OCI-LY7 (cell line): Measurements from ENCODE around the gene SRSF7. TPM values are rescaled to one million over a fixed set of nuclear protein-coding genes. Genes with fewer than 3 reads are reported as not detected.
A peak's percentile ranks its signal among the peaks of the same experiment; 100 is the strongest.

Experiments used
- Bru-seq: library from RNA; stranded (reverse); fragments of 400-500 nt; gene quantifications from one replicate; lab custom pipeline; 2021; lab: Mats Ljungman, UMichigan
- BruChase-seq, 2 experiments: library from RNA; stranded (reverse); fragments of 400-500 nt; gene quantifications; one replicate each; lab custom pipeline; 2021; lab: Mats Ljungman, UMichigan
- BruUV-seq: library from RNA; stranded (reverse); fragments of 400-500 nt; replicated peaks from 2 replicates; lab custom pipeline; 2021; lab: Mats Ljungman, UMichigan
- CTCF ChIA-PET: fragments of 300-600 bp; sonication (Branson Sonifier 250); formaldehyde crosslinking; loops from one replicate; lab custom pipeline; 2022; ENCODE audit warnings: antibody characterized with exemption; ENCODE audit not compliant: unreplicated experiment; lab: Charles Lee
- POLR2A ChIA-PET: fragments of 300-600 bp; sonication (Branson Sonifier 250); formaldehyde crosslinking; loops from one replicate; lab custom pipeline; 2022; ENCODE audit warnings: antibody characterized with exemption; lab: Charles Lee
- DNase-seq: peaks from one replicate; pipeline ENCODE4 v3.0.0-alpha.2; 2015; ENCODE audit warnings: low spot score
- H2AFZ ChIP-seq: fragments of 200-600 bp; sonication (generic), shearing (Covaris generic); 2 replicates; pipeline ENCODE4 v1.6.1; 2014; ENCODE audit warnings: mild to moderate bottlenecking, antibody characterized with exemption, low read length, moderate library complexity
- H3K27ac ChIP-seq: fragments of 200-600 bp; sonication (generic); 2 replicates; pipeline ENCODE4 v1.5.1; 2014; ENCODE audit warnings: mixed run types, low read depth, mild to moderate bottlenecking, moderate library complexity, low read length, inconsistent platforms; ENCODE audit not compliant: poor library complexity, severe bottlenecking
- H3K36me3 ChIP-seq: fragments of 200-600 bp; sonication (generic); 2 replicates; pipeline ENCODE4 v1.6.1; 2014; ENCODE audit warnings: mild to moderate bottlenecking, antibody characterized with exemption, low read length, moderate library complexity, mixed read lengths; ENCODE audit not compliant: insufficient read depth
- H3K4me1 ChIP-seq: fragments of 200-600 bp; sonication (generic); 2 replicates; pipeline ENCODE4 v1.5.1; 2014; ENCODE audit warnings: mild to moderate bottlenecking, low read length; ENCODE audit not compliant: insufficient read depth, poor library complexity, severe bottlenecking
- H3K4me2 ChIP-seq: fragments of 200-600 bp; sonication (generic); 2 replicates; pipeline ENCODE4 v1.6.1; 2014; ENCODE audit warnings: mild to moderate bottlenecking, low read length
- H3K4me3 ChIP-seq: fragments of 200-600 bp; sonication (generic); 2 replicates; pipeline ENCODE4 v1.5.1; 2014; ENCODE audit warnings: mild to moderate bottlenecking, low read depth, low read length; ENCODE audit not compliant: poor library complexity, severe bottlenecking
- H3K79me2 ChIP-seq: fragments of 200-600 bp; sonication (generic); 2 replicates; pipeline ENCODE4 v1.6.1; 2016; ENCODE audit warnings: low read depth, mild to moderate bottlenecking, low read length, moderate library complexity, mixed read lengths; ENCODE audit not compliant: insufficient read depth
- H3K9me2 ChIP-seq: fragments of 200-600 bp; sonication (generic); 2 replicates; pipeline ENCODE4 v1.6.1; 2016; ENCODE audit warnings: mild to moderate bottlenecking, low read length, mixed read lengths; ENCODE audit not compliant: insufficient read depth
- H3K9me3 ChIP-seq: fragments of 200-600 bp; sonication (generic); 2 replicates; pipeline ENCODE4 v1.6.1; 2014; ENCODE audit warnings: mild to moderate bottlenecking, mixed run types, low read length, mixed read lengths
- H4K20me1 ChIP-seq: fragments of 200-600 bp; sonication (generic); 2 replicates; pipeline ENCODE4 v1.6.1; 2014; ENCODE audit warnings: mild to moderate bottlenecking, antibody characterized with exemption, low read length, moderate library complexity, mixed read lengths; ENCODE audit not compliant: insufficient read depth
- CTCF ChIP-seq: fragments of 200-600 bp; sonication (generic); conservative IDR thresholded peaks from 2 replicates; pipeline ENCODE4 v1.5.1; 2014; ENCODE audit warnings: mild to moderate bottlenecking, antibody characterized with exemption, low read length, moderate library complexity, mixed read lengths
- EZH2phosphoT487 ChIP-seq: fragments of 200-600 bp; sonication (generic); IDR thresholded peaks from 2 replicates; pipeline ENCODE4 v1.6.1; 2018; ENCODE audit warnings: low read depth, borderline replicate concordance, mild to moderate bottlenecking, mixed run types, antibody characterized with exemption, low read length, moderate library complexity, mixed read lengths
- intact Hi-C: fragments of 100-400 bp; cut with micrococcal nuclease; formaldehyde crosslinking; loops from one replicate; pipeline ENCODE4 v1.10.0; 2022; ENCODE audit not compliant: unreplicated experiment
- long read RNA-seq: library from polyadenylated mRNA; stranded (forward); transcript quantifications from one replicate; pipeline ENCODE4 v2.0.0, GENCODE V29; 2022
- total RNA-seq, 2 experiments: library from RNA; depleted of rRNA in 1 of 2; stranded (reverse); fragments of >200 nt in 1 of 2; shearing (Covaris generic) in 1 of 2; gene quantifications; 2 replicates each; pipeline ENCODE4 v1.2.3, GENCODE V29; 2014 to 2022

The SRSF7 gene
- total RNA-seq (2014; rRNA removed; shearing (Covaris generic)) (316 and 337 TPM in 2 replicates), total RNA-seq (2022) (278 and 320 TPM in 2 replicates), Bru-seq, nascent RNA (percentile 99 among the genes with signal in this experiment), BruChase-seq, experiment 1, labeled RNA remaining after a 6-hour chase (percentile 94 among the genes with signal in this experiment), BruChase-seq, experiment 2, labeled RNA remaining after a 2-hour chase (percentile 98 among the genes with signal in this experiment)
- long read RNA-seq, transcript SRSF7-208 (7 exons, 1,903 nt), result minor isoform, 36 of 271 reads
- long read RNA-seq, transcript SRSF7-209 (7 exons, 2,453 nt), result minor isoform, 39 of 271 reads
- long read RNA-seq, transcript SRSF7-201 (8 exons, 2,489 nt), result major isoform, 124 of 271 reads
- long read RNA-seq, partial matches to known transcripts, result 16 of 271 reads
- long read RNA-seq, other reads (novel, unspliced or antisense), result 48 of 271 reads

GRCh38 chr2:38750891-38751595, at the start of gene SRSF7:
SRSF7 (minus strand) TSS chr2:38751361; CDS start chr2:38751256, 105 bp downstream.
- BruUV-seq, result no TSS peak
- Histone ChIP-seq H3K9me2 (no peaks in the 10 kb centered on the region), H3K27ac (peak within 1 kb of the TSS; percentile 80), H3K4me2 (peak within 1 kb of the TSS; percentile 79), H3K36me3 (peaks cover 50% of the 10 kb centered on the region), H3K4me1 (peaks cover 55% of the 10 kb centered on the region), H2AFZ (peak within 1 kb of the TSS; percentile 84), H3K79me2 (peaks cover 62% of the 10 kb centered on the region), H4K20me1 (peaks cover 41% of the 10 kb centered on the region), H3K4me3 (peak within 1 kb of the TSS; percentile 88), H3K9me3 (no peaks in the 10 kb centered on the region)
- no peak for TF ChIP-seq CTCF
- TF ChIP-seq EZH2phosphoT487, result no peak
- ChIA-PET POLR2A (interaction anchor here (0.5 to 3.8 kb wide), 49 partner anchors 10 to 1402 kb away, joined by 3 to 36 read pairs (median 4); partner anchors contain the start of gene GEMIN6), CTCF (interaction anchor here (1.1 kb wide), 2 partner anchors 150 to 169 kb away, joined by 3 read pairs; no protein-coding TSS in a partner anchor)
- intact Hi-C loops, result loop anchor here (5.0 kb wide), 1 partner anchor 371 kb away; the partner anchor contains the start of gene SOS1
- peak; percentile 98 for DNase-seq

- Histone ChIP-seq H3K4me1 (no peaks in the 10 kb centered on the region), H2AFZ (no peak overlapping the region), H4K20me1 (no peaks in the 10 kb centered on the region), H3K4me2 (no peak overlapping the region), H3K36me3 (peaks cover 3% of the 10 kb centered on the region; the same call in 1 of the 2 replicates), H3K79me2 (no peaks in the 10 kb centered on the region), H3K4me3 (no peak overlapping the region), H3K27ac (no peak overlapping the region), H3K9me3 (no peaks in the 10 kb centered on the region), H3K9me2 (no peaks in the 10 kb centered on the region)
- TSS peak; percentile 86 for BruUV-seq
- TF ChIP-seq CTCF (no peak), EZH2phosphoT487 (no peak)
- POLR2A ChIA-PET, result interaction anchor here (0.5 kb wide), 2 partner anchors 8 to 13 kb away, joined by 3 read pairs; no protein-coding TSS in a partner anchor
- intact Hi-C loops, result no loop called here
- no peak for DNase-seq
- CTCF ChIA-PET, result no interaction called here
Measured at GRCh38 chr2:38797953-38798352, 46.8 kb upstream of the SRSF7 start.
